ENCODE data around the gene KLK4. TPM values are rescaled to one million over a fixed set of nuclear protein-coding genes. Genes with fewer than 3 reads are reported as not detected.

The KLK4 gene
- total RNA-seq, 1 experiment from 2014 or later, result 0.48 TPM

- no CpG with 5 or more reads among the region's 3 CpGs for WGBS (ENCODE audit: extremely low coverage, insufficient read length, low lambda C conversion rate)
- Histone ChIP-seq H2AK5ac (ENCODE audit: insufficient read length, low read length) (no peak overlapping the region), H3K4me1 (ENCODE audit: insufficient read depth, low read length) (no peaks in the 10 kb centered on the region), H2BK20ac (ENCODE audit: low read depth, low read length, poor library complexity, severe bottlenecking) (no peak overlapping the region), H3K79me1 (ENCODE audit: insufficient read depth, low read depth, low read length, poor library complexity, severe bottlenecking) (no peaks in the 10 kb centered on the region), H3K14ac (ENCODE audit: insufficient read depth, low read length) (no peak overlapping the region), H2BK15ac (ENCODE audit: low read depth, low read length) (no peak overlapping the region), H2BK5ac (ENCODE audit: insufficient read length, low read length) (no peak overlapping the region), H3K79me2 (ENCODE audit: insufficient read depth, low read length) (no peaks in the 10 kb centered on the region), H3K9me3 (ENCODE audit: control insufficient read depth, low read depth, low read length) (peaks cover 4% of the 10 kb centered on the region), H2BK12ac (ENCODE audit: insufficient read length, low read depth, low read length) (no peak overlapping the region), H3K4ac (ENCODE audit: low read depth, low read length) (no peak overlapping the region), H3K18ac (ENCODE audit: insufficient read length, low read depth, low read length) (no peak overlapping the region), H3K4me2 (ENCODE audit: insufficient read depth, insufficient read length, low read length) (no peak overlapping the region), H4K5ac (ENCODE audit: insufficient read length, low read depth, low read length) (no peak overlapping the region), H4K91ac (ENCODE audit: insufficient read length, low read depth, low read length) (no peak overlapping the region), H3T11ph (ENCODE audit: low read length) (no peak overlapping the region), H3K56ac (ENCODE audit: insufficient read length, low read depth, low read length) (no peak overlapping the region), H3K23me2 (ENCODE audit: insufficient read length, low read depth, low read length, poor library complexity, severe bottlenecking) (no peaks in the 10 kb centered on the region), H4K8ac (replicated peaks; ENCODE audit: insufficient read length, low read depth, low read length) (no peak overlapping the region), H3K27me3 (ENCODE audit: insufficient read depth, low read length) (no peaks in the 10 kb centered on the region), H3K9ac (ENCODE audit: extremely low read depth, insufficient read length, low read length) (no peak overlapping the region), H2AFZ (ENCODE audit: low read length) (no peak overlapping the region), H4K20me1 (ENCODE audit: control insufficient read depth, insufficient read depth, insufficient read length) (no peaks in the 10 kb centered on the region), H3K23ac (ENCODE audit: insufficient read length, low read depth, low read length) (no peak overlapping the region), H2BK120ac (ENCODE audit: low read depth, low read length, poor library complexity, severe bottlenecking) (no peak overlapping the region), H3K27ac (ENCODE audit: insufficient read length, low read depth, low read length) (no peak overlapping the region)
- Mint-ChIP-seq H3K4me3 (no peak overlapping the region), H3K36me3 (ENCODE audit: insufficient read depth in 1 of 3, low read depth in 3 of 3) (peaks cover 4 to 11% (median 7%) of the 10 kb centered on the region in 3 experiments; a peak in 5 of 7 replicates), H3K27me3 (ENCODE audit: low read depth) (peaks cover 63% of the 10 kb centered on the region), H3K9me3 (peaks cover 34% of the 10 kb centered on the region in 2 experiments), H3K4me1 (no peaks in the 10 kb centered on the region), H3K27ac (no peak overlapping the region)
- TF ChIP-seq, protein P1, sequence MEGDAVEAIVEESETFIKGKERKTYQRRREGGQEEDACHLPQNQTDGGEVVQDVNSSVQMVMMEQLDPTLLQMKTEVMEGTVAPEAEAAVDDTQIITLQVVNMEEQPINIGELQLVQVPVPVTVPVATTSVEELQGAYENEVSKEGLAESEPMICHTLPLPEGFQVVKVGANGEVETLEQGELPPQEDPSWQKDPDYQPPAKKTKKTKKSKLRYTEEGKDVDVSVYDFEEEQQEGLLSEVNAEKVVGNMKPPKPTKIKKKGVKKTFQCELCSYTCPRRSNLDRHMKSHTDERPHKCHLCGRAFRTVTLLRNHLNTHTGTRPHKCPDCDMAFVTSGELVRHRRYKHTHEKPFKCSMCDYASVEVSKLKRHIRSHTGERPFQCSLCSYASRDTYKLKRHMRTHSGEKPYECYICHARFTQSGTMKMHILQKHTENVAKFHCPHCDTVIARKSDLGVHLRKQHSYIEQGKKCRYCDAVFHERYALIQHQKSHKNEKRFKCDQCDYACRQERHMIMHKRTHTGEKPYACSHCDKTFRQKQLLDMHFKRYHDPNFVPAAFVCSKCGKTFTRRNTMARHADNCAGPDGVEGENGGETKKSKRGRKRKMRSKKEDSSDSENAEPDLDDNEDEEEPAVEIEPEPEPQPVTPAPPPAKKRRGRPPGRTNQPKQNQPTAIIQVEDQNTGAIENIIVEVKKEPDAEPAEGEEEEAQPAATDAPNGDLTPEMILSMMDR (conservative IDR thresholded peaks at IDR 0.05), result no peak
- DNase-seq, result no peak
Observed at GRCh38 chr19:50897191-50897607, 14.0 kb downstream of the KLK4 start.

All from H9 (cell line).